Epidermal melanocyte (primary cell): ENCODE data around the gene USP47.

Source experiments
- DNase-seq: peaks from one replicate; pipeline ENCODE4 v3.0.0; 2011; ENCODE audit warnings: low spot score; ENCODE audit not compliant: insufficient read length

USP47 gene

DNA sequence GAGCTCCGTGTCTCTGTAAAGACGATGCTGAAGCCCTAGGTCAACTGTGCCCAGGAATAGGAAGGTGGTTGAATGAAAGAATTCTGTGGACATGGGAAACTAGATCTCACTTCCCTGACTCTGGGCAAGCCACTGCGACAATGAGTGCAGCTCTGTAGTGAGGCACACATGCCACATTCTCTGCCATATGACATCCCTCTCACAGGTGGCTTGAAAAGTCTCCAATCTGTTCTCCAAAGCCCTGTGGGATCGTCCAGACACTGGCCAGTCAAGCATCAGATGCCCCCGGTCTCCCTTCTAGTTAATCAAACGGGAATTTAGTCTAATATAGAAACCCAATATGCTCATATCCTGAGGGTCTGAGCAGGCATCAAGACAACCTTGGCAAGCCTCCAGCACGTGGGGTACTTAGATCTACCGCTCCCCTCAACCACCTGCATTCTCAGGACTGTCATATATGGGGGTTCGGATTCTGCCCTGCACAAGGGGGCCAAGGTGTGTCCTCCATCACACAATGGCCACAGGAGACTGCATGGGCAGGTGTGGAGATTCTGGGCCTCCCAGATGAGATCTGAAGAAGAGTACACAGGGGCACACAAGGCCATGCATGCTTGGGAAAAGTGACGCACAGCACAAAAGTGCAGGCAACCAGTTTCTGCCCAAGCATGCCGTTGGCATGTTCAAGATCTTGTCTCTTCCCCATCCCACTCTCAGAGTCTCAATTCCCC lies 154.7 kb downstream of the USP47 start:
- DNase-seq = no peak

DNA sequence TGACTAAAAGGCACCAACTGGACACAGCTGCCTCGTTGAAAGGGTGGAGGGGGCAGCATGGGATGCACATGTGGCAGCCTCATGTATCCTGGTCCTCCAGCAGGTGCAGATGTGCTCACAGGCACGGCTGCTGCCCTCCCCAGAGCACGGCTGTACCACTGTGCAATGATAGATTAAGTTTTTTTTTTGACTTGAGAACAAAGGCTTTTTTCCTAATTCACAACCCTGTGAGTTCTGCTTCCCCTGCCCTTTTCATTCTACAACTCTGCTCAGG lies 155.2 kb downstream of the USP47 start:
- no peak for DNase-seq

GRCh38 chr11:11998091-11998781 lies 156.5 kb downstream of the USP47 start:
- no peak for DNase-seq

- DNase-seq = no peak
These were observed 159.4 kb downstream of the USP47 start for GRCh38 chr11:12001186-12001585.

- DNase-seq = no peak
These were observed 161.6 kb downstream of the USP47 start for GRCh38 chr11:12003336-12003735.

GRCh38 chr11:12003815-12004214 lies 162.0 kb downstream of the USP47 start:
- no peak for DNase-seq

- no peak for DNase-seq
These were observed 163.3 kb downstream of the USP47 start for GRCh38 chr11:12005061-12005460.

DNA sequence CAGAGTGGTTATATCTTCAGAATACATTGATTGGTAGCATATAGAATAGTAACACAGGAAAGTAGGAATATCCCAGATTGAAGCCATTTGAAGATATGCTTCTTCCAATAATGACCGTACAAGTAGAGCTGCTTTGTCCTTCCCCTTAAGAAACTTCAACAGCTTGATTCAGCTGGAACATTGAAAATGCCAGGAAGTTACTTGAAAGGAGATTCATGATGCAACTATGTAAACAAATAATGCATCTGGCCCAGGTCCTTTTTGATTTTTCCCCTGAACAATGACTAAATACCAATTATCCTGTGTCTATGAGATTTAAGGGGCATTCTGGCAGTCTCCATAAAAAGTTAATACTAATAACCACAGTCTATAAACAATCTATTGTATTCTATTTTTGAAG lies 163.7 kb downstream of the USP47 start:
- no peak for DNase-seq

DNA sequence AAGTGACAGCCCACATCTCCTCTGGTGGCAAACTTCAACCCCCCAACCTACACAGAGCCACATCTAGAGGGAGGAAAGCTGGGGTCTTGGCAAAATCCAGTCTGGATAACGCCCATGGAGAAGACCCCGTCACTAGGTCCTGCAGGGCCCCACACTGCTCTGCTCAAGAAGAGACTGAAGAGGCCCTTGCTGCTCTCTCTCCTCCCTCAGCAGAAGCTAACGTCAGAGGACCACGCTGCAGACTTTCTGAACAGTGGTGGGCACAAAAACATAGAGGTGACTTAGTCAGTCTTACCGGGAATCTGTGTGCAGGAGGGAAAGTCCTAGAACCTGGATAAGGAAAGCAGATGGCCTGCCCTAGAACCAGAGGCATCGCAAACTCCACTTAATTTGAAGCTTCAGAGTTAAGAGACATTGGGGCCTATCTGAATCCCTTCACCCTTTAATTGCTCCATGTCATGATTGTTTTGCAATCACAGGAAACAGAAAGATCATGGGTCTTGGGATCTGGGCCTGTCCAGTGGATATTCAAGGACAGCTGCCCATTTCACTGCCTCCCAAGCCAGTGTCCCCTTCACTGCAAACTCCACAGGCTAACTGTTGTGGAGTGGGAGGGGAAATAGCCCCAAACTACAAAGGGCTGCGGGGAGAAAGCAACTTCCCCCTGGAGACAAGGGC lies 164.9 kb downstream of the USP47 start:
- DNase-seq = no peak

GRCh38 chr11:12007230-12007593 lies 165.4 kb downstream of the USP47 start:
- DNase-seq = no peak

DNA sequence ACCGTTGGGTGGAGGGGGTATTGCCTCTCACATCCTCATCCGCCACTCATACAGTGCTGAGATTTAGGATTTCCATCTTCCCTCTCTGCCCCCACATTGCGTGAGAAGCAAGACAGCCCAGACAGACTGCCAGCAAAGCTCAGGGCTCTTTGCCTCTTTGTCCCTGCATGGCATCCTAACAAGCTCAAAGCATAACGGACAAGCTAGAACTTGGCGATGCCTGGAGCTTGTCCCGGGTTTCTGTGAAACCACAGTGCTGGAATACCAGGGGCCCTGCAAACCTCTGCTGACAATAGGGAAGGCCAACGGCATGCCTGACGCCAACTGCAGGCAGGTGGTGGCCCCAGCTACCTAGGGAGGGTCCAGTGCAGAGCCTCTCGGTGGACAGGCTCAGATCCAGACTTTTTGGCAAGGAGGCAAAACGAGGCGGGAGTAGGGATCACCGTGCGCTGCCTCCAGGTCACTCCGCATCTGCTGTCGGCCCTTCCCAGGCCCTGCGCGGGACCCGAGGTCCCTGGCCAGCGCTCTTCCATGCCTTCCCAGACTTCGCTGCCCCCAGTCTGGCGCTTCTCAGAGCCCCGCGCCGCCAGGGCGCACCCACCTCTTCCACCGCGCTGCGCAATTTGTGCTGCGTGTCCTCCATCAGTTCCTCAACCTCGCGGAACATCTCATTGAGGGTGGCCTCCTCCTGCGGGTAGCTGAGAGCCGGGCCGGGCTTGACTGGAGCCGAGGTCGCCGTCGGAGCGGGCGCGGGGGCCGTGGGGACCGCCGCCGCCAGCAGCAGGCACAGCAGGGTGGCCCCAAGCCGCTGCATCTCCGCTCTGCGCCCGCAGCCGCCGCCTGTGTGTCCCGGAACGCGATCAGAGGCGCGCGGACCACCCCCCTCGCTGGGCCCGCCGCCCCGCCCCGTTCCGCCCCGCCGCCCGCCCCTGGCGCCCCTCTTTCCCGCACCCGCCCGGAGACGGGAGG lies 166.3 kb downstream of the USP47 start, which contains the start of gene DKK3:
TSS of gene DKK3 (minus strand) at position 858 of the 969 bp plus-strand sequence. CDS start at position 814, 44 bp downstream.
- no peak for DNase-seq
